Measurements from ENCODE around the gene RFPL4AL1.
"Not testable (repeated sequence)": the region's sequence is repeated elsewhere in the genome, so short reads cannot be mapped to it uniquely, and the experiment has no call there.

The RFPL4AL1 gene

GRCh38 chr19:55753401-55753800, 15.5 kb upstream of the RFPL4AL1 start:
- H3K27me3 ChIP-seq (replicated peaks; ENCODE audit: control insufficient read depth, insufficient read depth, low read length), result no peaks in the 10 kb centered on the region
- no peak for TF ChIP-seq CTCF (IDR thresholded peaks at IDR 0.05; ENCODE audit: insufficient read depth, low read length, poor library complexity, severe bottlenecking)
- no peaks in the 10 kb centered on the region for H3K36me3 ChIP-seq (ENCODE audit: control insufficient read depth, insufficient read depth, low read length)
- DNase-seq (ENCODE audit: extremely low read depth, insufficient read length), result no peak
- no peak overlapping the region for H3K4me3 ChIP-seq (replicated peaks; ENCODE audit: low read depth, low read length)

DNA sequence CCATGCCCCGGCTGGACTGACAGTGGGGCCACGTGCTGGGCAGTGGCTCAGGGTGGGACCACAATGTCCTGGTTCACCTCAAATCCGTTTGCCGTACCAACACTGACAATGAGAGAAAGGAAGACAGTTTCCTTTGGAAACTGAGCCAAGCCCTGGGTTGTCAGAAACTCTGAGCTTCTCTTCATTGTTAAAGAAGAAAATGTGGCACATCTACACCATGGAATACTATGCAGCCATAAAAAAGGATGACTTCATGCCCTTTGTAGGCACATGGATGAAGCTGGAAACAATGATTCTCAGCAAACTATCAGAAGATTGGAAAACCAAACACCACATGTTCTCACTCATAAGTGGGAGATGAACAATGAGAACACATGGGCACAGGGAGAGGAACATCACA, 12.1 kb upstream of the RFPL4AL1 start:
- H3K27me3 ChIP-seq (replicated peaks; ENCODE audit: control insufficient read depth, insufficient read depth, low read length); H3K36me3 ChIP-seq (ENCODE audit: control insufficient read depth, insufficient read depth, low read length); H3K4me3 ChIP-seq (replicated peaks; ENCODE audit: low read depth, low read length); DNase-seq (ENCODE audit: extremely low read depth, insufficient read length): not testable (repeated sequence)

DNA sequence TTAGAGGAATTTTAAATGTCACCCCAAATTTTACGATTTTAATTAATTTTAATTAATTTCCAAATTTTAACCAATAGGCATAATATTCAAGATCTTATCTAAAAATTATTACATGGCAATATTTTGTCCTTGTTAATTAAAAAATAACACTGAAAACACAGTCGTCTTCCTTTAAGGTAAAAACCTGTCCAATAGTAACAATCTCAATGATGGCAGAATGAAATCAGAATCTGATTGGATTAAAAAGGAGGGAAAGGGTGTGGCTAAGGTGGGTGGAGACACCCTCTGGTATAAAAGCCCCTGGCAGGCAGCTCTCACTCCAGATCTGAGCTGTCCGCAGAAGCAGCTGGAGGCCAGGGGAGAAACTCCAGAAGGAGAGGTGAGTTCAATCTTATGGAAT, 10.1 kb upstream of the RFPL4AL1 start, which contains the start of gene RFPL4A:
RFPL4A (plus strand) TSS at position 301 of the 400 bp plus-strand sequence. CDS start 2,704 bp downstream, outside the sequence.
- not testable (repeated sequence) for DNase-seq (ENCODE audit: extremely low read depth, insufficient read length); H3K4me3 ChIP-seq (replicated peaks; ENCODE audit: low read depth, low read length); H3K27me3 ChIP-seq (replicated peaks; ENCODE audit: control insufficient read depth, insufficient read depth, low read length); H3K36me3 ChIP-seq (ENCODE audit: control insufficient read depth, insufficient read depth, low read length)

DNA sequence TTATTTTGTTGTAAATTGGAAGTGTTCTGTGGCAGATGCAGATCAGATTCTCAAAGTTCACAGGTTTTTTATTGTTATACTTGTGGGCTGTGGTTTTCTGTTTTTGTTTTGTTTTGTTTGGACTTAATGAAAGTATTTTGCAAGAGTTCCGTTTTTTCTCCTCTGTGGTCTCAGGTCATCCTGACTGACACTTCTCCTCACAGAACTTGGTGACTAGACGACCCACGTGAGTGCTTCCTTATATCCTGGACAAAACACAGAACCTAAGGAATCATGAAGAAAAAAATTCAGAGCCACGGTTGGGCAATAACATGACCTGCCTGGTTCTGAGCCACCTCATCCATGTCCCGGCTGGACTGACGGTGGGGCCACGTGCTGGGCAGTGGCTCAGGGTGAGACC, 2.5 kb upstream of the RFPL4AL1 start:
- no peaks in the 10 kb centered on the region for H3K36me3 ChIP-seq (ENCODE audit: control insufficient read depth, insufficient read depth, low read length)
- TF ChIP-seq CTCF (IDR thresholded peaks at IDR 0.05; ENCODE audit: insufficient read depth, low read length, poor library complexity, severe bottlenecking), result no peak
- H3K27me3 ChIP-seq (replicated peaks; ENCODE audit: control insufficient read depth, insufficient read depth, low read length), result no peaks in the 10 kb centered on the region
- no peak overlapping the region for H3K4me3 ChIP-seq (replicated peaks; ENCODE audit: low read depth, low read length)
- no peak for DNase-seq (ENCODE audit: extremely low read depth, insufficient read length)

DNA sequence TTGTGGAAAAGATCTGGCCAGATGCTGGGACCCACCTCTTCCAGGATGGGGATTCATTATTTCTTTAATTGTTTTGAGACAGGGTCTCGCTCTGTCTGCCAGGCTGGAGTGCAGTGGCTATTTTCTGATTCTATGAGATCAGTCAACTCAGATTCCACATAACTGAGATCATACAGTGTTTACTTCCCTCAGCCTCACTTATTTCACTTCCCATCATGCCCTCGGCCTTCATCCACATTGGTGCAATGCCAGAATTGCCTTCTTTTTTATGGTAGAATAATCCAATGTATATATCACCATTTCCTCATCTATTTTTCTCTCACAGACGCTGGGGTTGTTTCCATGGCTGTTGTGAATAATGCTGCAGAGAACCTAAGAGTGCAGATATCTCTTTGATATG, 714 bp downstream of the RFPL4AL1 start:
- not testable (repeated sequence) for H3K36me3 ChIP-seq (ENCODE audit: control insufficient read depth, insufficient read depth, low read length); DNase-seq (ENCODE audit: extremely low read depth, insufficient read length); H3K4me3 ChIP-seq (replicated peaks; ENCODE audit: low read depth, low read length); H3K27me3 ChIP-seq (replicated peaks; ENCODE audit: control insufficient read depth, insufficient read depth, low read length)

GRCh38 chr19:55777528-55777927, 8.6 kb downstream of the RFPL4AL1 start:
- DNase-seq (ENCODE audit: extremely low read depth, insufficient read length), result no peak
- Histone ChIP-seq H3K4me3 (replicated peaks; ENCODE audit: low read depth, low read length) (no peak overlapping the region), H3K36me3 (ENCODE audit: control insufficient read depth, insufficient read depth, low read length) (no peaks in the 10 kb centered on the region), H3K27me3 (replicated peaks; ENCODE audit: control insufficient read depth, insufficient read depth, low read length) (no peaks in the 10 kb centered on the region)
- TF ChIP-seq CTCF (IDR thresholded peaks at IDR 0.05; ENCODE audit: insufficient read depth, low read length, poor library complexity, severe bottlenecking), result peak; percentile 78

DNA sequence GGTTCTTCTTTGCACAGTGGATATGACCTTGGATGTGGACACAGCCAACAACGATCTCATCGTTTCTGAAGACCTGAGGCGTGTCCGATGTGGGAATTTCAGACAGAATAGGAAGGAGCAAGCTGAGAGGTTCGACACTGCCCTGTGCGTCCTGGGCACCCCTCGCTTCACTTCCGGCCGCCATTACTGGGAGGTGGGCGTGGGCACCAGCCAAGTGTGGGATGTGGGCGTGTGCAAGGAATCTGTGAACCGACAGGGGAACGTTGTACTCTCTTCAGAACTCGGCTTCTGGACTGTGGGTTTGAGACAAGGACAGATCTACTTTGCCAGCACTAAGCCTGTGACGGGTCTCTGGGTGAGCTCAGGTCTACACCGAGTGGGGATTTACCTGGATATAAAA, 9.4 kb downstream of the RFPL4AL1 start:
- no peak for DNase-seq (ENCODE audit: extremely low read depth, insufficient read length)
- TF ChIP-seq CTCF (IDR thresholded peaks at IDR 0.05; ENCODE audit: insufficient read depth, low read length, poor library complexity, severe bottlenecking), result no peak
- Histone ChIP-seq H3K4me3 (replicated peaks; ENCODE audit: low read depth, low read length) (peak overlapping the region; percentile 46), H3K27me3 (replicated peaks; ENCODE audit: control insufficient read depth, insufficient read depth, low read length) (no peaks in the 10 kb centered on the region), H3K36me3 (ENCODE audit: control insufficient read depth, insufficient read depth, low read length) (no peaks in the 10 kb centered on the region)
